Measurements from ENCODE around the gene FER.

The FER gene

DNA sequence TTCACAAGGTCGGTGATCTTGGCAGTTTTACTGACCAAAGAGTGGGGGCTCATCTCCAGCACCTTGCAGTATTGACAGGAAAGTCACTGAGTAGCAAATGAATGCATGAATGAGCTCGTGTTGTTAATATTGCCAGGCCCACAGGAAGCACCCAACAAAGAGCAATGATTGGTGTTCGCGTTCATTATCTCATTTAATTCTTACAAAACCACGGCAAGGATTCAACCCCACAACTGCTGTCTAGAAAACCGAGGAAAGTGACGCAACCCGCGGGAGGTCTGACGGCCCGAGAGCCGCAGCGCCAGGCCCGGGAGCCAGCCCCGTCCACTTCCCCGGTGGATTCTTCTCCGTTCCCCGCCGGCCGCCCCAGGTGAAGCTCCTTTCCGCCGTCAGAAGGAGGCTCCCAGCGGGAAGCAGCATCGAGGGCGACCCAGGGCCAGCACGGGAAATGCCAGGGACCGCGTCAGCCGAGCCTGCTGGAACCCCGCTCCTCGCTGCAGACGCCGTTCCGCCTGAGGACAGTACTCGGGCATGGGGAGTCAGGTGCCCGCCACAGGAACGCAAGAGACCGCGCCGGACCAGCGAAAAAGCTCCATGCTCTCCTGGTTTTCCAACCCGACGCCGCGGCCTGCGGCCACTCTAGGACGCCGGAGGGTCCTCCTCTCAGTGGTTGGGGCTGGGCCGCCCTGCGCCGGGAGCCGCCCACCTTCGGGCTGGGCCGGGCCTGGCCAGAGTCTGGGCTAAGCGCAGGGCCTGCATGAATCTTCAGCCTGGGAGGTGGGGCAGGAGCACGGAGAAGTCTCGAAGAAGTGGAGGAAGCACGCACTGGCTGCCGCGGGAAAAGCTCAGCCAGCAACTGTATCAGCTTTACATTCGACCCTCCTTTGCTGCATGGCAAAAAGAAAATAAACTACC, 19.8 kb upstream of the FER start (continued):
- TF ChIP-seq, protein P1, sequence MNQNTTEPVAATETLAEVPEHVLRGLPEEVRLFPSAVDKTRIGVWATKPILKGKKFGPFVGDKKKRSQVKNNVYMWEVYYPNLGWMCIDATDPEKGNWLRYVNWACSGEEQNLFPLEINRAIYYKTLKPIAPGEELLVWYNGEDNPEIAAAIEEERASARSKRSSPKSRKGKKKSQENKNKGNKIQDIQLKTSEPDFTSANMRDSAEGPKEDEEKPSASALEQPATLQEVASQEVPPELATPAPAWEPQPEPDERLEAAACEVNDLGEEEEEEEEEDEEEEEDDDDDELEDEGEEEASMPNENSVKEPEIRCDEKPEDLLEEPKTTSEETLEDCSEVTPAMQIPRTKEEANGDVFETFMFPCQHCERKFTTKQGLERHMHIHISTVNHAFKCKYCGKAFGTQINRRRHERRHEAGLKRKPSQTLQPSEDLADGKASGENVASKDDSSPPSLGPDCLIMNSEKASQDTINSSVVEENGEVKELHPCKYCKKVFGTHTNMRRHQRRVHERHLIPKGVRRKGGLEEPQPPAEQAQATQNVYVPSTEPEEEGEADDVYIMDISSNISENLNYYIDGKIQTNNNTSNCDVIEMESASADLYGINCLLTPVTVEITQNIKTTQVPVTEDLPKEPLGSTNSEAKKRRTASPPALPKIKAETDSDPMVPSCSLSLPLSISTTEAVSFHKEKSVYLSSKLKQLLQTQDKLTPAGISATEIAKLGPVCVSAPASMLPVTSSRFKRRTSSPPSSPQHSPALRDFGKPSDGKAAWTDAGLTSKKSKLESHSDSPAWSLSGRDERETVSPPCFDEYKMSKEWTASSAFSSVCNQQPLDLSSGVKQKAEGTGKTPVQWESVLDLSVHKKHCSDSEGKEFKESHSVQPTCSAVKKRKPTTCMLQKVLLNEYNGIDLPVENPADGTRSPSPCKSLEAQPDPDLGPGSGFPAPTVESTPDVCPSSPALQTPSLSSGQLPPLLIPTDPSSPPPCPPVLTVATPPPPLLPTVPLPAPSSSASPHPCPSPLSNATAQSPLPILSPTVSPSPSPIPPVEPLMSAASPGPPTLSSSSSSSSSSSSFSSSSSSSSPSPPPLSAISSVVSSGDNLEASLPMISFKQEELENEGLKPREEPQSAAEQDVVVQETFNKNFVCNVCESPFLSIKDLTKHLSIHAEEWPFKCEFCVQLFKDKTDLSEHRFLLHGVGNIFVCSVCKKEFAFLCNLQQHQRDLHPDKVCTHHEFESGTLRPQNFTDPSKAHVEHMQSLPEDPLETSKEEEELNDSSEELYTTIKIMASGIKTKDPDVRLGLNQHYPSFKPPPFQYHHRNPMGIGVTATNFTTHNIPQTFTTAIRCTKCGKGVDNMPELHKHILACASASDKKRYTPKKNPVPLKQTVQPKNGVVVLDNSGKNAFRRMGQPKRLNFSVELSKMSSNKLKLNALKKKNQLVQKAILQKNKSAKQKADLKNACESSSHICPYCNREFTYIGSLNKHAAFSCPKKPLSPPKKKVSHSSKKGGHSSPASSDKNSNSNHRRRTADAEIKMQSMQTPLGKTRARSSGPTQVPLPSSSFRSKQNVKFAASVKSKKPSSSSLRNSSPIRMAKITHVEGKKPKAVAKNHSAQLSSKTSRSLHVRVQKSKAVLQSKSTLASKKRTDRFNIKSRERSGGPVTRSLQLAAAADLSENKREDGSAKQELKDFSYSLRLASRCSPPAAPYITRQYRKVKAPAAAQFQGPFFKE (tag by site-specific recombination; IDR thresholded peaks at IDR 0.05; ENCODE audit: borderline replicate concordance): 0 out of 2 replicates have a peak, but pooled peaks have one; percentile 30
- TF ChIP-seq, protein P2, sequence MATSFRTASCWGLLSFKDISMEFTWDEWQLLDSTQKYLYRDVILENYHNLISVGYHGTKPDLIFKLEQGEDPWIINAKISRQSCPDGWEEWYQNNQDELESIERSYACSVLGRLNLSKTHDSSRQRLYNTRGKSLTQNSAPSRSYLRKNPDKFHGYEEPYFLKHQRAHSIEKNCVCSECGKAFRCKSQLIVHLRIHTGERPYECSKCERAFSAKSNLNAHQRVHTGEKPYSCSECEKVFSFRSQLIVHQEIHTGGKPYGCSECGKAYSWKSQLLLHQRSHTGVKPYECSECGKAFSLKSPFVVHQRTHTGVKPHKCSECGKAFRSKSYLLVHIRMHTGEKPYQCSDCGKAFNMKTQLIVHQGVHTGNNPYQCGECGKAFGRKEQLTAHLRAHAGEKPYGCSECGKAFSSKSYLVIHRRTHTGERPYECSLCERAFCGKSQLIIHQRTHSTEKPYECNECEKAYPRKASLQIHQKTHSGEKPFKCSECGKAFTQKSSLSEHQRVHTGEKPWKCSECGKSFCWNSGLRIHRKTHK (tag by site-specific recombination; IDR thresholded peaks at IDR 0.05): no peak
- TF ChIP-seq ZNF549 (tag by site-specific recombination; IDR thresholded peaks at IDR 0.05): no peak
- TF ChIP-seq, protein P3, sequence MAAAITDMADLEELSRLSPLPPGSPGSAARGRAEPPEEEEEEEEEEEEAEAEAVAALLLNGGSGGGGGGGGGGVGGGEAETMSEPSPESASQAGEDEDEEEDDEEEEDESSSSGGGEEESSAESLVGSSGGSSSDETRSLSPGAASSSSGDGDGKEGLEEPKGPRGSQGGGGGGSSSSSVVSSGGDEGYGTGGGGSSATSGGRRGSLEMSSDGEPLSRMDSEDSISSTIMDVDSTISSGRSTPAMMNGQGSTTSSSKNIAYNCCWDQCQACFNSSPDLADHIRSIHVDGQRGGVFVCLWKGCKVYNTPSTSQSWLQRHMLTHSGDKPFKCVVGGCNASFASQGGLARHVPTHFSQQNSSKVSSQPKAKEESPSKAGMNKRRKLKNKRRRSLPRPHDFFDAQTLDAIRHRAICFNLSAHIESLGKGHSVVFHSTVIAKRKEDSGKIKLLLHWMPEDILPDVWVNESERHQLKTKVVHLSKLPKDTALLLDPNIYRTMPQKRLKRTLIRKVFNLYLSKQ (tag by site-specific recombination; IDR thresholded peaks at IDR 0.05; ENCODE audit: borderline replicate concordance): no peak
- no peak for TF ChIP-seq ZNF121 (tag by site-specific recombination; IDR thresholded peaks at IDR 0.05)
- TF ChIP-seq ZNF24 (tag by site-specific recombination; IDR thresholded peaks at IDR 0.05): peak; percentile 76
- TF ChIP-seq ZNF211 (tag by site-specific recombination; IDR thresholded peaks at IDR 0.05; ENCODE audit: low read depth): no peak
- no peak for TF ChIP-seq OSR2 (tag by site-specific recombination; IDR thresholded peaks at IDR 0.05)
- TF ChIP-seq IKZF3 (tag by site-specific recombination; IDR thresholded peaks at IDR 0.05): peak; percentile 94
- TF ChIP-seq ZNF146 (tag by site-specific recombination; IDR thresholded peaks at IDR 0.05): peak; percentile 63
- TF ChIP-seq, protein P4, sequence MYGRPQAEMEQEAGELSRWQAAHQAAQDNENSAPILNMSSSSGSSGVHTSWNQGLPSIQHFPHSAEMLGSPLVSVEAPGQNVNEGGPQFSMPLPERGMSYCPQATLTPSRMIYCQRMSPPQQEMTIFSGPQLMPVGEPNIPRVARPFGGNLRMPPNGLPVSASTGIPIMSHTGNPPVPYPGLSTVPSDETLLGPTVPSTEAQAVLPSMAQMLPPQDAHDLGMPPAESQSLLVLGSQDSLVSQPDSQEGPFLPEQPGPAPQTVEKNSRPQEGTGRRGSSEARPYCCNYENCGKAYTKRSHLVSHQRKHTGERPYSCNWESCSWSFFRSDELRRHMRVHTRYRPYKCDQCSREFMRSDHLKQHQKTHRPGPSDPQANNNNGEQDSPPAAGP (tag by site-specific recombination; IDR thresholded peaks at IDR 0.05): peak; percentile 67
- TF ChIP-seq ZNF433 (tag by site-specific recombination; IDR thresholded peaks at IDR 0.05; ENCODE audit: low read depth): no peak
- TF ChIP-seq ZNF266 (tag by site-specific recombination; IDR thresholded peaks at IDR 0.05; ENCODE audit: low read depth): 0 out of 2 replicates have a peak, but pooled peaks have one; percentile 4
- TF ChIP-seq ZFP3 (tag by site-specific recombination; IDR thresholded peaks at IDR 0.05; ENCODE audit: low read depth): 0 out of 2 replicates have a peak, but pooled peaks have one; percentile 7
- TF ChIP-seq ZIC2 (tag by site-specific recombination; IDR thresholded peaks at IDR 0.05): peak; percentile 87
- no peak; the same call in 1 of the 2 replicates for TF ChIP-seq ZNF391 (tag by site-specific recombination; IDR thresholded peaks at IDR 0.05; ENCODE audit: borderline replicate concordance, low read depth)
- TF ChIP-seq SP7 (tag by site-specific recombination; IDR thresholded peaks at IDR 0.05): peak; percentile 87
- TF ChIP-seq ZBTB7A (tag by site-specific recombination; IDR thresholded peaks at IDR 0.05; ENCODE audit: low read depth): peak; percentile 48; the same call in 1 of the 2 replicates
- TF ChIP-seq, protein P5, sequence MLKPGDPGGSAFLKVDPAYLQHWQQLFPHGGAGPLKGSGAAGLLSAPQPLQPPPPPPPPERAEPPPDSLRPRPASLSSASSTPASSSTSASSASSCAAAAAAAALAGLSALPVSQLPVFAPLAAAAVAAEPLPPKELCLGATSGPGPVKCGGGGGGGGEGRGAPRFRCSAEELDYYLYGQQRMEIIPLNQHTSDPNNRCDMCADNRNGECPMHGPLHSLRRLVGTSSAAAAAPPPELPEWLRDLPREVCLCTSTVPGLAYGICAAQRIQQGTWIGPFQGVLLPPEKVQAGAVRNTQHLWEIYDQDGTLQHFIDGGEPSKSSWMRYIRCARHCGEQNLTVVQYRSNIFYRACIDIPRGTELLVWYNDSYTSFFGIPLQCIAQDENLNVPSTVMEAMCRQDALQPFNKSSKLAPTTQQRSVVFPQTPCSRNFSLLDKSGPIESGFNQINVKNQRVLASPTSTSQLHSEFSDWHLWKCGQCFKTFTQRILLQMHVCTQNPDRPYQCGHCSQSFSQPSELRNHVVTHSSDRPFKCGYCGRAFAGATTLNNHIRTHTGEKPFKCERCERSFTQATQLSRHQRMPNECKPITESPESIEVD (tag by site-specific recombination; IDR thresholded peaks at IDR 0.05): no peak
- no peak for TF ChIP-seq ZNF248 (tag by site-specific recombination; IDR thresholded peaks at IDR 0.05)
- peak; percentile 87; the same call in 1 of the 2 replicates for TF ChIP-seq KLF16 (tag by site-specific recombination; IDR thresholded peaks at IDR 0.05)
- TF ChIP-seq, protein P6, sequence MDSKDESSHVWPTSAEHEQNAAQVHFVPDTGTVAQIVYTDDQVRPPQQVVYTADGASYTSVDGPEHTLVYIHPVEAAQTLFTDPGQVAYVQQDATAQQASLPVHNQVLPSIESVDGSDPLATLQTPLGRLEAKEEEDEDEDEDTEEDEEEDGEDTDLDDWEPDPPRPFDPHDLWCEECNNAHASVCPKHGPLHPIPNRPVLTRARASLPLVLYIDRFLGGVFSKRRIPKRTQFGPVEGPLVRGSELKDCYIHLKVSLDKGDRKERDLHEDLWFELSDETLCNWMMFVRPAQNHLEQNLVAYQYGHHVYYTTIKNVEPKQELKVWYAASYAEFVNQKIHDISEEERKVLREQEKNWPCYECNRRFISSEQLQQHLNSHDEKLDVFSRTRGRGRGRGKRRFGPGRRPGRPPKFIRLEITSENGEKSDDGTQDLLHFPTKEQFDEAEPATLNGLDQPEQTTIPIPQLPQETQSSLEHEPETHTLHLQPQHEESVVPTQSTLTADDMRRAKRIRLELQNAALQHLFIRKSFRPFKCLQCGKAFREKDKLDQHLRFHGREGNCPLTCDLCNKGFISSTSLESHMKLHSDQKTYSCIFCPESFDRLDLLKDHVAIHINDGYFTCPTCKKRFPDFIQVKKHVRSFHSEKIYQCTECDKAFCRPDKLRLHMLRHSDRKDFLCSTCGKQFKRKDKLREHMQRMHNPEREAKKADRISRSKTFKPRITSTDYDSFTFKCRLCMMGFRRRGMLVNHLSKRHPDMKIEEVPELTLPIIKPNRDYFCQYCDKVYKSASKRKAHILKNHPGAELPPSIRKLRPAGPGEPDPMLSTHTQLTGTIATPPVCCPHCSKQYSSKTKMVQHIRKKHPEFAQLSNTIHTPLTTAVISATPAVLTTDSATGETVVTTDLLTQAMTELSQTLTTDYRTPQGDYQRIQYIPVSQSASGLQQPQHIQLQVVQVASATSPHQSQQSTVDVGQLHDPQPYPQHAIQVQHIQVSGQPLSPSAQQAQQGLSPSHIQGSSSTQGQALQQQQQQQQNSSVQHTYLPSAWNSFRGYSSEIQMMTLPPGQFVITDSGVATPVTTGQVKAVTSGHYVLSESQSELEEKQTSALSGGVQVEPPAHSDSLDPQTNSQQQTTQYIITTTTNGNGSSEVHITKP (tag by site-specific recombination; IDR thresholded peaks at IDR 0.05): peak; percentile 63; the same call in 1 of the 2 replicates
